GM11168 (cell line): ENCODE data around the gene BICRAL.
"Not testable (repeated sequence)": the region's sequence is repeated elsewhere in the genome, so short reads cannot be mapped to it uniquely, and the experiment has no call there.

Source experiments
- in situ Hi-C: fragments of 300-500 bp; cut with MboI; formaldehyde crosslinking; loops from one replicate; pipeline ENCODE4 v1.12.0; 2022; ENCODE audit warnings: low sequenced_read_pairs; ENCODE audit not compliant: unreplicated experiment

BICRAL gene, protein sequence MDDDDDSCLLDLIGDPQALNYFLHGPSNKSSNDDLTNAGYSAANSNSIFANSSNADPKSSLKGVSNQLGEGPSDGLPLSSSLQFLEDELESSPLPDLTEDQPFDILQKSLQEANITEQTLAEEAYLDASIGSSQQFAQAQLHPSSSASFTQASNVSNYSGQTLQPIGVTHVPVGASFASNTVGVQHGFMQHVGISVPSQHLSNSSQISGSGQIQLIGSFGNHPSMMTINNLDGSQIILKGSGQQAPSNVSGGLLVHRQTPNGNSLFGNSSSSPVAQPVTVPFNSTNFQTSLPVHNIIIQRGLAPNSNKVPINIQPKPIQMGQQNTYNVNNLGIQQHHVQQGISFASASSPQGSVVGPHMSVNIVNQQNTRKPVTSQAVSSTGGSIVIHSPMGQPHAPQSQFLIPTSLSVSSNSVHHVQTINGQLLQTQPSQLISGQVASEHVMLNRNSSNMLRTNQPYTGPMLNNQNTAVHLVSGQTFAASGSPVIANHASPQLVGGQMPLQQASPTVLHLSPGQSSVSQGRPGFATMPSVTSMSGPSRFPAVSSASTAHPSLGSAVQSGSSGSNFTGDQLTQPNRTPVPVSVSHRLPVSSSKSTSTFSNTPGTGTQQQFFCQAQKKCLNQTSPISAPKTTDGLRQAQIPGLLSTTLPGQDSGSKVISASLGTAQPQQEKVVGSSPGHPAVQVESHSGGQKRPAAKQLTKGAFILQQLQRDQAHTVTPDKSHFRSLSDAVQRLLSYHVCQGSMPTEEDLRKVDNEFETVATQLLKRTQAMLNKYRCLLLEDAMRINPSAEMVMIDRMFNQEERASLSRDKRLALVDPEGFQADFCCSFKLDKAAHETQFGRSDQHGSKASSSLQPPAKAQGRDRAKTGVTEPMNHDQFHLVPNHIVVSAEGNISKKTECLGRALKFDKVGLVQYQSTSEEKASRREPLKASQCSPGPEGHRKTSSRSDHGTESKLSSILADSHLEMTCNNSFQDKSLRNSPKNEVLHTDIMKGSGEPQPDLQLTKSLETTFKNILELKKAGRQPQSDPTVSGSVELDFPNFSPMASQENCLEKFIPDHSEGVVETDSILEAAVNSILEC

DNA sequence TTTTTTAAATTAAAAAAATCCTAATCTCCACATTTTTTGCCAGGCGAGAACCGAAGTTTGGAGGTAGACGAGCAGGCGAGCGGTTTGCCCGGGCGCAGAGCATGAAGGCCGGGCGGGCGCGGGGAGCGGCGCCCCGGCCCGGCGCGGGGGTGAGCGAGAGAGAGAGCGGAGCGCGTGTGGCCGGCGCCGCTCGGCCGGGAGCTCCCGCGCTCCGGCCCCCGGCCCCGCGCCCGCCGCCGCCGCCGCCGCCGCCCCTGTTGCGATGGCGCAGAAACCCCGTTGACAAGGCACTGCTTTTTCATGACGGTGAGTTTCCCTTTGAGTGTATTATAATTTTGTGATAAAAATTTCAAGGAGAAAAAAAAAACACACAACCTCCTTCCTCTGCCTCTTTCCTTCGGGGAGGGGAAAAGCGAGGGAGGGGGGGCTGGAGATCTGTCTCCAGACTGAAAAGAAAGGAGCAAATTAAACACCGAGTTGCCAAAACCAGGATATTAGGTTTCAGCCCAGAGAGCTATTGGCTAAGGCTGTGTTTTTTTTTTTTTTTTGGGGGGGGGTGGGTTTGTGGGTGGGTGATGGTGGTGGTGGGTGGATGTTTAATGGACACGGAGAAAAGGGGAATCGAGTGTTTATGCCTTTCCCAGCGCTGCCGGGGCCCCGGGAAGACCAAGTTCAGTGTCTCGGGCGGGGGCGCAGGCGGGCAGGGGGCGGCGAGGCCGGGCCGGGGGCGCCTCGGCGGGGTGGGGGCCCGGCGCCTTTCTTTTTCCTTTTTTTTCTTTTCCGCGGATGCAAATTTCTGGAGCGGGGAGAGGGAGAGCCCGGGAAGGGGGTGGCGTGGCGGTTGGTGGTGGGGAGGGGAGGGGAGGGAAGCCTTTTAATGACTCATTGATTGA lies at the start of gene BICRAL:
BICRAL (plus strand) TSS at position 257 of the 893 bp plus-strand sequence. CDS start 39,971 bp downstream, outside the sequence.
- in situ Hi-C loops: no loop called here

DNA sequence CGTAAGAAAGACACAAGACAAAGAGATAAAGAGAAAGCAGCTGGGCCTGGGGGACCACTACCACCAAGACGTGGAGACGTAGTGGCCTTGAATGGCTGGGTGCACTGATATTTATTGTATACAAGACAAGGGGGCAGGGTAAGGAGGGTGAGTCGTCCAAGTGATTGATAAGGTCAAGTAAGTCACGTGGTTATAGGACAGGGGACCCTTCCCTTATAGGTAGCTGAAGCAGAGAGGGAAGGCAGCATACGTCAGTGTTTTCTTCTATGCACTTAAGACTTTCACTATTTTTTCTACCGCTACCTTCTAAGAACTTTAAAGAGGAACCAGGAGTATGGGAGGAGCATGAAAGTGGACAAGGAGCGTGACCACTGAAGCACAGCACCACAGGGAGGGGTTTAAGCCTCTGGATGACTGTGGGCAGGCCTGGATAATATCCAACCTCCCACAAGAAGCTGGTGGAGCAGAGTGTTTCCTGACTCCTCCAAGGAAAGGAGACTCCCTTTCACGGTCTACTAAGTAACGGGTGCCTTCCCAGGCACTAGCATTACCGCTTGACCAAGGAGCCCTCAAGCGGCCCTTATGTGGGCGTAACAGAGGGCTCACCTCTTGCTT lies 47.9 kb upstream of the BICRAL start:
- in situ Hi-C loops: not testable (repeated sequence)

DNA sequence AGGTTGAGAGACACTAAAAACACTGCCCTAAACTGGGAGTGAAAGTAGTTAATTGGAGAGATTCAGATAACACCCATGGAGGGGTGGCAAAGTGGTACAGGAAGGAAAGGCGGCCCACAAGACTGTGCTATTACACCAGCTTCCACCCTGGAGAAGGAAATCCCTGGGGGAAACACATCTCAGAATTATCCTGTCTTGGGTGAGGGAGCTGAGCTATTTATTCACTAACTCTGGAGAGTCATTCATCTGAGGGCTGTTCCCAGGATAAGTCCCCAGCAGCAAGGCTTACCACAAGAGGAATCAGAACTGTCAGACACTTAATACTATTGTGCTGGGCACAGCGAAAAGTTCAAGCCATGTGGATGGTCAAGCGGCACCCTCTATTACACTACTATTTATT lies 45.9 kb upstream of the BICRAL start:
- in situ Hi-C loops: no loop called here

DNA sequence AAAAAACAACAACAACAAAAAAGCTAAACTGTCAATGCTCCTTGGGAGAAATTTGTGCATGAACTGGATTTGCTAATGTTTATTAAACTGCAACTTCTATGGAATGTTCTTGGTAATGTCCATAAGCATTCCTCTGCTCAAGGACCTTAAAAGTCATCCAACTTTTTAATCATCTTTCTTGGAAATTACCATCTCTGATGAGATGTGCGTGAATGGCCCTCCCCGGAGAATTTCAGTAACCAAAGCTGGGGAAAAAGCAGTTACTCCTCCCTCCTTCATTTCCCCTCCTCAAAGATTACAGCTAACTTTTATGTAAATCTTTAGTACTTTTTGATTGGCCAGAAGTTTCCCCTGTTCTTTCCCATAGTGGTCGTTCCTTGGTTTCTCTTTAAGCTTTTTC lies 41.1 kb upstream of the BICRAL start:
- in situ Hi-C loops: no loop called here

DNA sequence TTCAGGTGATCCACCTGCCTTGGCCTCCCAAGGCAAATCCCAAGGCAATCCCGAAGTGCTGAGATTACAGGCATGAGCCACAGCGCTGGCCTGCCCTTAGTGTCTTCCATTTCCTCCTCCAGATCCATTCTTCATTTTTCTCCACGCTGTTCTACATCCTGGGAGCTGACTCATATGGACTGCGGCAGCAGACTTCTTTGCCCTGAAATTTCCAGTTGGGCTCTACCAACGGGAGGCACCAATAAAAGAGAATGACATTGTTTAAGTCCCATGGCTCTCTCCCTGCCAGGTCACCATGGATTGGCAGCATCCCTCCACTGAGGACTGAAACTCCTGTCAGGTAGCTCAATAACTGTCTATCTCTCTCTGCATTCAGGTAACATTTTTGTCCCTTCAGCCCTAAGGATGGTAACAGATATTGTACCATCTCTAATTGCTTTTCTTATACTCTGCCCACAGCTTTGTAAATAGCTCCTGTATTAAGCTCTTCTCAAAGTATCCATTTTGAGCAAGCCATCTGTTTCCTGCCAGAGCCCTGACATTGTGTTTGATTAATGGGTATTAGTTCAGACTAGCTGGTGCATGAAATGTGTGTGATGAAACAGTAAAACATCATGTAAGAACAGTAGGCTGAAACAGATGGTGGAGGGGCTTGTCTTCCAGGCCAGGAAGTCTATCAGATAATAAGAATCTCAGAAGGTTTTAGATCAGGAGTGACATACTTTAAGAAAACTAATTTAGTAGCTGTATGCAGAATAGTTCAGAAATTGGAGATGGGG lies 39.5 kb upstream of the BICRAL start:
- in situ Hi-C loops: no loop called here

DNA sequence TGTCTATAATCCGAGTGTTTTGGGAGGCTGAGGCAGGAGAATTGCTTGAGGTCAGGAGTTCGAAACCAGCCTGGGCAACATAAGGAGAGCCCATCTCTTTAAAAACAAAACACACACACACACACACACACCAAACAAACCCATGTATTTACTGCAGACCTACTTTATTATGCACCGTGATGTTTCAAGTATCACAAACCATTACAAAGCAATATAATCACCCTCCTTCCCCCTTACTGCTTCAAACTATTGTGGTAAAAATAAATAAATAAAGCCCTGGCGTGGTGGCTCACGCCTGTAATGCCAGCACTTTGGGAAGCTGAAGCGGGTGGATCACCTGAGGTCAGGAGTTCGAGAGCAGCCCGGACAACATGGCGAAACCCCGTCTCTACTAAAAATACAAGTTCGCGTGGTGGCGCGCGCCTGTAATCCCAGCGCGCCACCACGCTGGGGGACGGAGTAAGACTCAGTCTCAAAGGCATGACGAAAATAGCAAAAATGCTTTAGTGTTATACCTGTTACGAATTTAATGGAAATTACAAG lies 37.4 kb upstream of the BICRAL start:
- in situ Hi-C loops: no loop called here

DNA sequence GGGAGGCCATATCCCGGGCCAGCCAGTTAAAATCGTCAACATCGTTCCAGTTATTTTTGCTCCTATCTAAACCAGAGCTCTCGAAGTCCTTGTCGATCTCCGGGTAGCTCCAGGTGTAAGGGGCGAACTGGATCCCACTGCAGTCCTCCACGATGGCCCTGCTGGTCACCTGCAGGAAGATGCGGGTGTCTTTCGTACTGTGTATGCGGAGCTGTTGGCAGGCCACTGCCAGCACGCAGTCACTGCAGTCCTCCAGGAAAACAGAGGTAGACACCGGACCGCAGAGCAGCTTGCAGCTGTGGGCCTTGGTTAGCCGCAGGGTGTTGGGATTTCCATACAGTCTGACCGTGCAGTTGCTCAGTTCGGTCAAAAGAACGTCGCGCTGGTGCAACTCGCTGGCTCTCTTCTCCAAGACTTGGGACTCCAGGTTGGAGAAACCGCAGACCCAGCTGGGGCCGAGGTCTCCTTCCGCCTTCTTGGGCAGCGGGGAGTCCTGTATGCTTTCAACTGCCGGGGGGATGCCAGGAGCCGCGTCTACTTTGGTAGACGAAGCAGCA lies 36.7 kb upstream of the BICRAL start:
- in situ Hi-C loops: no loop called here

DNA sequence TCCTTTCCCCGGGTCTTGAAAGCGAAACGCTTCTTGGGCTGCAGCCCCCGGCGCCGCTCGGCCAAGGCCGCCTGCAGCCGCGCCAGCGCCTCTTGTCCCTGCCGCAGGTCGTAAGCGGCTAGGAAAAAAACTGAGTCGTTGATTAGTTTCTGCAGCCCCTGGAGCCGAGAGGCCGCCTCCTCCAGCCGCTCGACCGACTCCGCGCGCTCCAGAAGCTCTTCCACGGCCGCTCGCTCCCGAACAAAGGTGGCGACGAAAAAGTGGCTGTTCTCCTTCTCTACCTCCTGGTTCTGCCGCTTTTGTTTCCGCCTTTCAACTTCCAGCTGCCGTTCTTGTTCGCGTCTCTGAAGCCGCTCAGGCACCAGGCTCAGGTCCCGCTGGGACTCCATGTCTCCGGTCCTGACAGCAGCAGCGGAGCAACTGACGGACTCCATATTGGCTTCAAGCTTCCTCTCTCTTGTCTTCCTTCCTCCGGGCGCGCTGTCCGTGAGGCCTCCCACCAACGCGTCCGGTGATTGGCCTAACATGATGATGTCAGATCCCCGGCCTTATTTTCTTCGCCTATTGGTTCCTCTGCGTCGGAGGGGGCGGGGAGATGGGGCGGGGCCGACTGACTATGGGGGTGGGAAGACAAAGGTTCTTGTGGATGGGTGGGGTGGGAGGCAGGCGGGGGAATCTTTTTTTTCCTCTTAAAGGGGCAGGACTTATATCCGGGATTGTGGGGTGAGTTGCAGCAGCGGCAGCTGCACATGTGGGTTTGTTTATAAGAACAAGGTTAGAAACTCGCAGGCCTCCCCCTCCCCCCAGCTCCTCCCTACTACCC lies 36.0 kb upstream of the BICRAL start, which contains the start of gene TBCC:
TBCC (minus strand) TSS at position 464 of the 823 bp plus-strand sequence; CDS start at position 434, 30 bp downstream.
- in situ Hi-C loops: no loop called here

DNA sequence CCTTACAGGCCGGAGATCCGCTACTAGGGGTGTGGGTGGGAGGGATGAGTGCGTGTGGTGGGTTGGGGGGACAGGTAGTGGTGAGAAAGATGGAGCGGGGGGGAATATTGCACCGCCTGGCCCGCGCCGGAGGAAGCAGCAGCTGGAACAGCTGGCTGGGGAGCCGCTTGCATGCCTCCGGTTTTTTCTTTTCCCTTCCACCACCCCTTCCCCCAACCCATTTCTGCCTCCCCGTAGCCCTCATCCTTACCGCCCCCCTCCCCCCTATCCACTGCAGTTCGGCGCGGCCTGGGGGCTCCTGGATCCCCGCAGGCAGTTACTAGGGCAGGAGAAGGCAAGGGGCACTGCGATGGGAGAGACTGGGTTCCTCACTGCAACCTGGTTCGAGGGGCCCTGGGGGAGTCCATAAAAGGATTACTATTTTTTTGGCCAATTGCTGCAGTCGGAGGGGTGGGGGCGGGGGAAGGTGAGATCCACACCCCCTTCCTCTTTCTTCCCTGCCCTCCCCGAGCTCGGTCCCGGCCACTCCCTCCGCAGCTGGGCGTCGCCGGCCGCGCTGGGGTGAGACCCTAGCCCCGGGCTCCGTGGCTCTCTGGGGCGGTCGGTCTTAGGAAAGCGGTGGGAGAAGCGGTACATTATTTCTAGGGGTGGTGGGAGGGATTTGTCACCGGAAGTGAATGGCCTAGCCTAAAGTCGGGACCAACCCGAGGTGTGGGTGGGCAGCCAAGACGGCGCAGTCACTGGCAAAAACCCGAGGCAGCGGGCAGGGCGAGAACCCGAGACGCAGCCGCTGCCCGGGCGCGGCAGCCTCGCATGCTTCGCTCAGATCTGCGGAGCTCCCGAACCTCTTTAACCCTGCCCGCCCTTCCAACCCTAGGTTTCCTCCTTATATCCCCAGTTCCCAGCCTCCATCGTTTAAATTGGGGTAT lies 35.1 kb upstream of the BICRAL start:
- in situ Hi-C loops: no loop called here

DNA sequence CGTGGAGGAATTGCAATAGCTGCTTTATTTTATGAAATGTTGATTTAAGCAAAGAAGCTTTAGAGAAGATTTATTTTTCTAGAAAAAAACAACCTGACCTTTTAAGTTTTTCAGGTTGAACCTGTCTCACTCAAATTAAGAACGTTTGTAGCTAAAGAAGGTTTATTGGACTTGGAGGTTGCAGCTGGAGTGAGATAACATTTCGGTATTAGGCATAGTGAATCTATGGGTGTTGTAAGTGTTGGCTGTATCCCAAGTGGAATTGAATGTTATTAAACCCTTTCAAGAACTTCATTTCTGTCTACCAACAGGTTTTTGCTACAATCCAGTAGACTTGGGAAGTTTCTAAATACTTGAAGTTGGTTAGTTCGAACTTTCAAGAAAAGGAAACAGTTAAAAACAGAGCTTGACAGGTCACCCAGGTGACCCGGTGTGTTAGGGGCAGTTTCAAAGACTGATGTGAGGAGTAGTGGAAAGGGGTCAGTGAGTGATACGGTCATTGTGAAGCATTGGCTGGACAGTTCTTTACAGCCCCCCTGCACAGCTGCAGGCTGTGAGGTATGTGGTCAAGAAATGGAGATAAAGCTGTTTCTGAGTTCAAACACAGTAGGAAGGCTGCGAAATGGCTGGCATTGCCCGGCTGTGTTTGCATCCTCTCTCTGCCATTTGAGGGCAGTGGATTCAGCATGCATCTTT lies 33.5 kb upstream of the BICRAL start:
- in situ Hi-C loops: no loop called here

DNA sequence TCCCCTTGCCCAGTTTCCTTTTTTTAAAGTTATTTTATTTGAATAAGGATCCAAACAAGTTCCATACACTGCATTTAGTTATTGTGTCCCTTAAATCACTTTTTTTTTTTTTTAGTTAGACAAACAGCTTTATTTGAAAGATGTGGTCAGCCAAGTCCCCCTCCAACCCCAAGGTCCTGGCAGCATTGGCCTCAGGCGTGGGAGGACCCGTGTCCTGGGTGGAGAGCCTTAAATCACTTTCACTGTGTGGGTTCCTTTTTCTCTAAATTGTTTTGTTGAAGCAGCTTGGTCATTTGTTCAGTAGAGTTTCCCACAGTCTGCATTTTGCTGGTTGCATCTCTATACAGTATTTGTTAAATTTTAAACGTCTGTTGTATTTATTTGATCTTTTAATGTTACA lies 30.8 kb upstream of the BICRAL start:
- in situ Hi-C loops: no loop called here

DNA sequence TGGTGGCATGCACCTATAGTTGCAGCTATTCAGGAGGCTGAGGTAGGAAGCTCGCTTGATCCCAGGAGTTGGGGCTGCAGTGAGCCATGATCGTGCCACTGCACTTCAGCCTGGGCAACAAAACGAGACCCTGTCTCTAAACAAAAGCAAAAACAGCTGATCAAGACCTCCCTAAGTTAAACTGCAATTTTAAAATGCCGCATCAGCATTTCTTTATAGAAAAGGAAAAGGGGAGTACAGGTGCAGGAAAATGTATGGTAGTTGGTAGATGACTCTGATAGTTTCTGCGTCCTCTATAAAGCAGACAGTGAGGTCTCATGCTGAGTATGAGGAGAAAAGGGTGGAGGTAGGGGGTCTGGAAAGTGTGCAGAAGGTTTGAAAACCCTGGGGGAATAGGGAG lies 27.1 kb upstream of the BICRAL start:
- in situ Hi-C loops: no loop called here

DNA sequence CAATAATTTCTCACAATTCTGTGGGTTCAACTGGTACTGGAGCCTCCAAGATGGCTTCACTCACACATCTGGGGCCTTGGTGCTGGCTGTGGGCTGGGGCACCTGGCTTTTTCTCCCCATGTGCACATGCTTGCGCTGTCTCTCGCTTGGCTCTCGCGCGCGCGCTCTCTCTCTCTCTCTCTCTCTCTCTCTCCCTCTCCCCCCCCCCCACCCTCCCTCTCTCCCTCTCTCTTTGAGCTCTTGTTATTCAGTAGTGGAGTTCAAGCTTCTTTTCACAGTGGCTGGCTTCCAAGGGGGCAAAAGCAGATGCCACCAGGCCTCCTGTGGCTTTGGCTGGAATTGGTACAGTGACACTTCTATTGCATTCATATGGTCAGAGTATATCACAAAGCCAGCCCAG lies 25.1 kb upstream of the BICRAL start:
- in situ Hi-C loops: no loop called here

DNA sequence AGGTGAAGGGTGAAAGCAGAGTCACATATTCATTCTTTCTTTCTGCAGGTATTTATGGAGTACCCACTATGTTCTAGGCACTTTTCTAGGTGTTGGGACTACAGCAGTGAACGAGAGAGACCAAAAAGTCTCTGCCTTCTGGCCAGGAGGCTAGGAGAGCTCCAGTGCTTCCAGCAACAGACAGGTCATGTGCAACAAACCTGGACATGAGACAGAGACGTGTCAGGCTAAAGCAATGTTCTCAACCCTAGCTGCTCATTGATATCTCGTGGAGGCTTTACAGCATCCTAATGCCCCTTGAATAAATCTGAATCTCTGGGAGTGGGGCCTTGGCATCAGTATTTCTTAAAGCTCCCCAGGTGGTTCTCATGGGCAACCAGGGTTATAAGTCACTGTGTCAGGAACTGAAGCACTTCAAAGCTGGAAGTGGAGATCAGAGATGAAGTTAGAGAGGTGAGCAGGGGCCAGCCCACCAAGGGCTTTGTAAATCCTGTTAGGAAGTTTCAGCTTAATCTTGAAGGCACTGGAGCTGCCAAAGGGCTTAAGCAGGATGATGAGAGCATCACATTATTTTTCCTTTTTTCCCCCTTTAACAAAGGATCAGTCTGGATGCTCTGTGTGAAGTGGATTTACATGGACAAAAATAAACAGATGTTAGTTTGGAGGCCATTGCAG lies 23.0 kb upstream of the BICRAL start:
- in situ Hi-C loops: no loop called here
